Neural progenitor cell (in vitro differentiated cells): ENCODE data around the gene CFAP68. TPM values are rescaled to one million over a fixed set of nuclear protein-coding genes. Genes with fewer than 3 reads are reported as not detected.

ENCODE experiments used
- DNase-seq: peaks from one replicate; pipeline ENCODE4 v3.0.0-alpha.2; 2016; ENCODE audit warnings: low spot score
- H2AFZ ChIP-seq: fragments of 200-600 bp; sonication (generic); replicated peaks from 2 replicates; pipeline ENCODE4 v1.6.1; 2016; ENCODE audit warnings: antibody characterized with exemption
- H3F3A ChIP-seq: fragments of 200-600 bp; sonication (generic); 2 replicates; pipeline ENCODE4 v1.6.1; 2016; ENCODE audit warnings: antibody characterized with exemption, low read depth
- H3K27ac ChIP-seq: fragments of 200-600 bp; sonication (generic); 2 replicates; pipeline ENCODE4 v1.5.1; 2016; ENCODE audit warnings: mild to moderate bottlenecking
- H3K27me3 ChIP-seq: fragments of 200-600 bp; sonication (generic); 2 replicates; pipeline ENCODE4 v1.6.1; 2016; ENCODE audit warnings: mild to moderate bottlenecking, moderate library complexity
- H3K36me3 ChIP-seq: fragments of 200-600 bp; sonication (generic); 2 replicates; pipeline ENCODE4 v1.5.1; 2016
- H3K4me1 ChIP-seq: fragments of 200-600 bp; sonication (generic); 2 replicates; pipeline ENCODE4 v1.6.1; 2016; ENCODE audit warnings: mixed run types
- H3K4me2 ChIP-seq: fragments of 200-600 bp; sonication (generic); 2 replicates; pipeline ENCODE4 v1.6.1; 2016
- H3K4me3 ChIP-seq: fragments of 200-600 bp; sonication (generic); 2 replicates; pipeline ENCODE4 v1.5.1; 2016
- H3K79me2 ChIP-seq: fragments of 200-600 bp; sonication (generic); 2 replicates; pipeline ENCODE4 v1.6.1; 2016; ENCODE audit warnings: low read depth
- H3K9ac ChIP-seq: fragments of 200-600 bp; sonication (generic); 2 replicates; pipeline ENCODE4 v1.6.1; 2016
- H3K9me3 ChIP-seq: fragments of 200-600 bp; sonication (generic); 2 replicates; pipeline ENCODE4 v1.5.1; 2016; ENCODE audit warnings: low read depth
- H4K20me1 ChIP-seq: fragments of 200-600 bp; sonication (generic); 2 replicates; pipeline ENCODE4 v1.6.1; 2016; ENCODE audit warnings: low read depth
- H3K27ac Mint-ChIP-seq: 3 replicates; pipeline ENCODE4 v1.8.0; 2021; ENCODE audit warnings: mixed read lengths
- H3K27me3 Mint-ChIP-seq: 2 replicates; pipeline ENCODE4 v1.8.0; 2022; ENCODE audit warnings: low read depth, mild to moderate bottlenecking, inconsistent platforms, moderate library complexity, mixed read lengths; ENCODE audit not compliant: insufficient read depth
- H3K36me3 Mint-ChIP-seq: 3 replicates; pipeline ENCODE4 v1.8.0; 2021; ENCODE audit warnings: mixed read lengths
- H3K4me1 Mint-ChIP-seq: 3 replicates; pipeline ENCODE4 v1.8.0; 2021; ENCODE audit warnings: mixed read lengths
- H3K4me3 Mint-ChIP-seq: 3 replicates; pipeline ENCODE4 v1.8.0; 2021; ENCODE audit warnings: mild to moderate bottlenecking, moderate library complexity, mixed read lengths
- H3K9me3 Mint-ChIP-seq: 3 replicates; pipeline ENCODE4 v1.8.0; 2020; ENCODE audit warnings: mixed read lengths
- CTCF ChIP-seq: fragments of 200-600 bp; sonication (generic); IDR thresholded peaks from 2 replicates; pipeline ENCODE4 v1.5.1; 2017; ENCODE audit warnings: antibody characterized with exemption, mild to moderate bottlenecking
- EZH2 ChIP-seq: fragments of 200-600 bp; sonication (generic); IDR thresholded peaks from 2 replicates; pipeline ENCODE4 v1.6.1; 2017; ENCODE audit warnings: antibody characterized with exemption, mild to moderate bottlenecking, moderate library complexity
- EZH2phosphoT487 ChIP-seq: fragments of 200-600 bp; sonication (generic); IDR thresholded peaks from 2 replicates; pipeline ENCODE4 v1.6.1; 2017; ENCODE audit warnings: antibody characterized with exemption
- total RNA-seq: library from RNA; depleted of rRNA; stranded (reverse); fragments of >200 nt; gene quantifications from 2 replicates; pipeline ENCODE4 v1.2.3, GENCODE V29; 2015; ENCODE audit warnings: low replicate concordance

CFAP68 gene
- total RNA-seq, 1 donor from 2014 or later, result 46.7 TPM

GRCh38 chr11:111905411-111905810, 26.1 kb downstream of the CFAP68 start:
- Mint-ChIP-seq H3K9me3 (no peaks in the 10 kb centered on the region), H3K27me3 (no peaks in the 10 kb centered on the region), H3K27ac (no peak overlapping the region), H3K4me3 (no peak overlapping the region), H3K4me1 (no peaks in the 10 kb centered on the region), H3K36me3 (no peaks in the 10 kb centered on the region)
- TF ChIP-seq EZH2, result no peak
- no peak for TF ChIP-seq EZH2phosphoT487
- TF ChIP-seq CTCF, result no peak
- Histone ChIP-seq H3K36me3 (no peaks in the 10 kb centered on the region), H3K4me2 (no peak overlapping the region), H3K27ac (no peak overlapping the region), H3K4me1 (no peaks in the 10 kb centered on the region), H3K27me3 (no peaks in the 10 kb centered on the region), H2AFZ (no peak overlapping the region), H3F3A (no peaks in the 10 kb centered on the region), H3K4me3 (no peak overlapping the region), H3K79me2 (no peaks in the 10 kb centered on the region), H4K20me1 (no peaks in the 10 kb centered on the region), H3K9me3 (no peaks in the 10 kb centered on the region), H3K9ac (no peak overlapping the region)
- DNase-seq, result no peak

GRCh38 chr11:111906680-111907079, 27.3 kb downstream of the CFAP68 start:
- H3K27me3 Mint-ChIP-seq, result no peaks in the 10 kb centered on the region
- H4K20me1 ChIP-seq, result no peaks in the 10 kb centered on the region
- H3F3A ChIP-seq, result no peaks in the 10 kb centered on the region
- H3K4me3 Mint-ChIP-seq, result no peak overlapping the region
- no peaks in the 10 kb centered on the region for H3K9me3 ChIP-seq
- no peaks in the 10 kb centered on the region for H3K27me3 ChIP-seq
- no peaks in the 10 kb centered on the region for H3K36me3 ChIP-seq
- H3K4me1 ChIP-seq, result no peaks in the 10 kb centered on the region
- no peaks in the 10 kb centered on the region for H3K36me3 Mint-ChIP-seq
- no peaks in the 10 kb centered on the region for H3K9me3 Mint-ChIP-seq
- H3K79me2 ChIP-seq, result no peaks in the 10 kb centered on the region
- no peak overlapping the region for H3K27ac Mint-ChIP-seq
- DNase-seq, result no peak
- H3K9ac ChIP-seq, result no peak overlapping the region
- no peak overlapping the region for H2AFZ ChIP-seq
- no peak overlapping the region for H3K27ac ChIP-seq
- H3K4me1 Mint-ChIP-seq, result peaks cover 8% of the 10 kb centered on the region
- H3K4me3 ChIP-seq, result no peak overlapping the region
- TF ChIP-seq EZH2 (no peak), EZH2phosphoT487 (no peak), CTCF (no peak)
- H3K4me2 ChIP-seq, result no peak overlapping the region

GRCh38 chr11:111908639-111909305, 29.4 kb downstream of the CFAP68 start:
- Mint-ChIP-seq H3K4me3 (no peak overlapping the region), H3K27ac (no peak overlapping the region), H3K4me1 (peaks cover 10% of the 10 kb centered on the region), H3K27me3 (no peaks in the 10 kb centered on the region), H3K9me3 (no peaks in the 10 kb centered on the region), H3K36me3 (no peaks in the 10 kb centered on the region)
- Histone ChIP-seq H3K27me3 (no peaks in the 10 kb centered on the region), H3K79me2 (no peaks in the 10 kb centered on the region), H3K4me1 (peaks cover 9% of the 10 kb centered on the region), H4K20me1 (no peaks in the 10 kb centered on the region), H3K4me3 (no peak overlapping the region), H3K27ac (no peak overlapping the region), H3K9ac (no peak overlapping the region), H2AFZ (no peak overlapping the region), H3K4me2 (no peak overlapping the region), H3F3A (no peaks in the 10 kb centered on the region), H3K9me3 (no peaks in the 10 kb centered on the region), H3K36me3 (no peaks in the 10 kb centered on the region)
- no peak for DNase-seq
- no peak for TF ChIP-seq EZH2
- TF ChIP-seq CTCF, result no peak
- TF ChIP-seq EZH2phosphoT487, result no peak
